B cell (primary cell): ENCODE data around the gene MCM10.

Source experiments
- EZH2 ChIP-seq: IDR thresholded peaks from 2 replicates; pipeline ENCODE4 v1.6.1; 2012; ENCODE audit warnings: borderline replicate concordance, low read depth, mild to moderate bottlenecking, moderate library complexity, low read length; ENCODE audit not compliant: insufficient read depth, poor library complexity, severe bottlenecking
- TF ChIP-seq, protein P1 (sequence below): fragments of 200-600 bp; IDR thresholded peaks from one replicate; pipeline ENCODE4 v1.8.0; 2022; ENCODE audit warnings: antibody characterized with exemption, mild to moderate bottlenecking

DNA sequence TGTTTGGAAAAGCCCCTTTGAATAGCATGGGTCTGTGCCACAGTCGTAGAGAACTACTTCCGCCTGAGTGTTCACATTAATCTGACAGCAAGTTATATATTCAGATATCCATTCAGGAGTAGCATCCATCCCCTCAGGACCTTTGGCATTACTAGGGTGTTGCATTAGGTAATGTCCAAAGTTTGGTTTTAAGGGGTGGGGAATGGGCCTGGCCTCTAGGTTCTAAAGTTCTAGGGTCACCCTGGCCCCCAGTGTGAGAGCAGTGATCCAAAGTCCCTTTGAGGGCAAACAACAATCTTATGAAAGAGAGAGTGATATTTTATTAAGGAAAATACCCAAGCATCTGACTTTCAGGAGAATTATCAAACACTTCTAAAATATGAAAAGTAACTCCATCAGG is 12.3 kb downstream of the MCM10 start:
- TF ChIP-seq, protein P1, sequence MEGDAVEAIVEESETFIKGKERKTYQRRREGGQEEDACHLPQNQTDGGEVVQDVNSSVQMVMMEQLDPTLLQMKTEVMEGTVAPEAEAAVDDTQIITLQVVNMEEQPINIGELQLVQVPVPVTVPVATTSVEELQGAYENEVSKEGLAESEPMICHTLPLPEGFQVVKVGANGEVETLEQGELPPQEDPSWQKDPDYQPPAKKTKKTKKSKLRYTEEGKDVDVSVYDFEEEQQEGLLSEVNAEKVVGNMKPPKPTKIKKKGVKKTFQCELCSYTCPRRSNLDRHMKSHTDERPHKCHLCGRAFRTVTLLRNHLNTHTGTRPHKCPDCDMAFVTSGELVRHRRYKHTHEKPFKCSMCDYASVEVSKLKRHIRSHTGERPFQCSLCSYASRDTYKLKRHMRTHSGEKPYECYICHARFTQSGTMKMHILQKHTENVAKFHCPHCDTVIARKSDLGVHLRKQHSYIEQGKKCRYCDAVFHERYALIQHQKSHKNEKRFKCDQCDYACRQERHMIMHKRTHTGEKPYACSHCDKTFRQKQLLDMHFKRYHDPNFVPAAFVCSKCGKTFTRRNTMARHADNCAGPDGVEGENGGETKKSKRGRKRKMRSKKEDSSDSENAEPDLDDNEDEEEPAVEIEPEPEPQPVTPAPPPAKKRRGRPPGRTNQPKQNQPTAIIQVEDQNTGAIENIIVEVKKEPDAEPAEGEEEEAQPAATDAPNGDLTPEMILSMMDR = no peak
- no peak for TF ChIP-seq EZH2
